HCT116 (cell line): ENCODE data around the gene SPATA1. TPM values are rescaled to one million over a fixed set of nuclear protein-coding genes. Genes with fewer than 3 reads are reported as not detected.
"Not testable (repeated sequence)": the region's sequence is repeated elsewhere in the genome, so short reads cannot be mapped to it uniquely, and the experiment has no call there.

Experiments
- ATAC-seq: fragments of 200-7000 bp; cut with Tn5 transposase; 2 replicates; pipeline ENCODE4 v1.9.1; 2020; ENCODE audit warnings: mild to moderate bottlenecking, moderate library complexity
- BruUV-seq: library from RNA; stranded (reverse); fragments of 400-500 nt; replicated peaks from 2 replicates; lab custom pipeline; 2021; lab: Mats Ljungman, UMichigan
- CTCF ChIA-PET: fragments of 300-600 bp; sonication (Branson Sonifier 250); formaldehyde crosslinking; loops from one replicate; lab custom pipeline; 2021; ENCODE audit warnings: antibody characterized with exemption; lab: Charles Lee
- POLR2A ChIA-PET: fragments of 300-600, 350-600 bp; sonication (Branson Sonifier 250); formaldehyde crosslinking; loops from one replicate; lab custom pipeline; 2021; ENCODE audit warnings: antibody characterized with exemption; lab: Charles Lee
- RAD21 ChIA-PET, 2 experiments: fragments of 300-600 bp; sonication (Branson Sonifier 250); formaldehyde crosslinking; loops; one replicate each; lab custom pipeline; 2023; ENCODE audit warnings: low total read pairs in 2 of 2; ENCODE audit not compliant: uncharacterized antibody in 2 of 2, unreplicated experiment in 2 of 2, low non-redundant PET in 1 of 2; lab: Charles Lee
- DNase-seq: peaks from one replicate; pipeline ENCODE4 v3.0.0-alpha.2; 2010; ENCODE audit warnings: low read depth, low spot score
- H2AFZ ChIP-seq: fragments of 200-600 bp; shearing (Covaris generic), sonication (generic); 2 replicates; pipeline ENCODE4 v1.6.1; 2017; ENCODE audit warnings: low read depth, mixed run types, mixed read lengths, antibody characterized with exemption, low read length; ENCODE audit not compliant: poor library complexity, severe bottlenecking
- H3K27ac ChIP-seq: 2 replicates; pipeline ENCODE4 v1.5.1; 2012; ENCODE audit warnings: low read depth, low read length
- H3K27me3 ChIP-seq: fragments of 200-600 bp; sonication (generic); 2 replicates; pipeline ENCODE4 v1.6.1; 2016; ENCODE audit warnings: mixed run types, low read length, mixed read lengths; ENCODE audit not compliant: insufficient read depth
- H3K36me3 ChIP-seq, 2 experiments: fragments of 200-500 bp in 1 of 2; fragments of 200-600 bp in 1 of 2; sonication (Bioruptor generic) in 1 of 2; sonication (generic) in 1 of 2; 2 replicates each; pipeline versions ENCODE4 v1.5.1 to v1.6.1; 2014 to 2016; ENCODE audit warnings: low read length in 2 of 2, inconsistent platforms in 1 of 2, mixed read lengths in 1 of 2, mixed run types in 1 of 2; ENCODE audit not compliant: insufficient read depth in 2 of 2, control insufficient read depth in 1 of 2
- H3K4me1 ChIP-seq, 2 experiments: fragments of 200-600 bp in 1 of 2; sonication (generic) in 1 of 2; 2 replicates each; pipeline versions ENCODE4 v1.5.1 to v1.6.1; 2012 to 2017; ENCODE audit warnings: low read length in 2 of 2, inconsistent platforms in 1 of 2, mild to moderate bottlenecking in 1 of 2, mixed read lengths in 1 of 2, mixed run types in 1 of 2, moderate library complexity in 1 of 2; ENCODE audit not compliant: insufficient read depth in 2 of 2, control insufficient read depth in 1 of 2
- H3K4me2 ChIP-seq: fragments of 200-600 bp; sonication (generic); 2 replicates; pipeline ENCODE4 v1.6.1; 2017; ENCODE audit warnings: mixed run types, low read length, mixed read lengths
- H3K4me3 ChIP-seq, 2 experiments: fragments of 200-600 bp in 1 of 2; sonication (generic) in 1 of 2; replicated peaks in 1 of 2; 2 replicates each; pipeline ENCODE4 v1.5.1; 2011 to 2016; ENCODE audit warnings: low read length in 2 of 2, control low read depth in 1 of 2, low read depth in 1 of 2, mild to moderate bottlenecking in 1 of 2, mixed read lengths in 1 of 2, mixed run types in 1 of 2
- H3K79me2 ChIP-seq: fragments of 200-600 bp; sonication (generic); 2 replicates; pipeline ENCODE4 v1.6.1; 2017; ENCODE audit warnings: mild to moderate bottlenecking, mixed run types, low read length, moderate library complexity, mixed read lengths; ENCODE audit not compliant: insufficient read depth
- H3K9ac ChIP-seq: fragments of 200-600 bp; sonication (generic); 2 replicates; pipeline ENCODE4 v1.6.1; 2016; ENCODE audit warnings: low read length, mixed read lengths
- H3K9me2 ChIP-seq: fragments of 200-600 bp; sonication (generic), shearing (Covaris generic); 2 replicates; pipeline ENCODE4 v1.6.1; 2017; ENCODE audit warnings: mixed run types, mild to moderate bottlenecking, moderate library complexity; ENCODE audit not compliant: insufficient read depth
- H3K9me3 ChIP-seq, 2 experiments: fragments of 200-500 bp in 1 of 2; fragments of 200-600 bp in 1 of 2; sonication (Bioruptor generic) in 1 of 2; sonication (generic) in 1 of 2; 2 replicates each; pipeline ENCODE4 v1.6.1; 2014 to 2017; ENCODE audit warnings: low read length in 2 of 2, mixed read lengths in 2 of 2, inconsistent platforms in 1 of 2, low read depth in 1 of 2, mild to moderate bottlenecking in 1 of 2, mixed run types in 1 of 2, moderate library complexity in 1 of 2; ENCODE audit not compliant: control insufficient read depth in 1 of 2, insufficient read depth in 1 of 2
- H4K20me1 ChIP-seq: fragments of 200-600 bp; sonication (generic), shearing (Covaris generic); 2 replicates; pipeline ENCODE4 v1.6.1; 2017; ENCODE audit warnings: mixed run types, mild to moderate bottlenecking, moderate library complexity; ENCODE audit not compliant: insufficient read depth
- CBX3 ChIP-seq: IDR thresholded peaks from 2 replicates; pipeline ENCODE4 v1.6.1; 2012; ENCODE audit warnings: low read depth
- EZH2 ChIP-seq: fragments of 200-600 bp; sonication (generic); IDR thresholded peaks from 2 replicates; pipeline ENCODE4 v1.6.1; 2017; ENCODE audit warnings: antibody characterized with exemption, mixed run types
- EZH2phosphoT487 ChIP-seq: fragments of 200-600 bp; IDR thresholded peaks from 2 replicates; pipeline ENCODE4 v1.6.1; 2018; ENCODE audit warnings: antibody characterized with exemption, borderline replicate concordance
- POLR2A ChIP-seq: IDR thresholded peaks from 2 replicates; pipeline ENCODE4 v1.7.0; 2011; ENCODE audit warnings: borderline replicate concordance; ENCODE audit not compliant: insufficient read depth, insufficient read length; ENCODE audit errors: extremely low read depth
- RAD21 ChIP-seq: IDR thresholded peaks from 2 replicates; pipeline ENCODE4 v1.6.1; 2012; ENCODE audit warnings: low read depth, mild to moderate bottlenecking
- SIN3A ChIP-seq: IDR thresholded peaks from 2 replicates; pipeline ENCODE4 v1.6.1; 2012; ENCODE audit warnings: low read depth
- SRF ChIP-seq: IDR thresholded peaks from 2 replicates; pipeline ENCODE4 v1.6.1; 2012; ENCODE audit warnings: low read depth
- TCF7L2 ChIP-seq: IDR thresholded peaks from 2 replicates; pipeline ENCODE4 v1.7.0; 2011; ENCODE audit warnings: borderline replicate concordance, inconsistent platforms; ENCODE audit not compliant: insufficient read depth, insufficient read length; ENCODE audit errors: extremely low read depth
- ZFX ChIP-seq: fragments of 450-650 bp; IDR thresholded peaks from 2 replicates; pipeline ENCODE4 v1.6.1; 2017
- intact Hi-C: fragments of 100-400 bp; cut with micrococcal nuclease; formaldehyde crosslinking; loops from 2 replicates; pipeline ENCODE4 v1.10.0; 2022
- total RNA-seq: library from RNA; stranded (reverse); gene quantifications from one replicate; pipeline ENCODE4 v1.2.1, GENCODE V29; 2021; ENCODE audit not compliant: unreplicated experiment
- TF ChIP-seq, protein P1 (sequence below): IDR thresholded peaks from 2 replicates; pipeline ENCODE4 v1.6.1; 2012
- TF ChIP-seq, protein P2 (sequence below): IDR thresholded peaks from 2 replicates; pipeline ENCODE4 v1.6.1; 2012
- TF ChIP-seq, protein P3 (sequence below): IDR thresholded peaks from 2 replicates; pipeline ENCODE4 v1.6.1; 2011; ENCODE audit warnings: mild to moderate bottlenecking, low read length, moderate library complexity; ENCODE audit not compliant: insufficient replicate concordance; ENCODE audit errors: extremely low read depth
- TF ChIP-seq, protein P4 (sequence below), 3 experiments: fragments of 200-600 bp in 1 of 3; sonication (generic) in 1 of 3; IDR thresholded peaks in 2 of 3; conservative IDR thresholded peaks in 1 of 3; 2 replicates each; pipeline ENCODE4 v1.5.1; 2012 to 2017; ENCODE audit warnings: low read depth in 2 of 3, low read length in 2 of 3, antibody characterized with exemption in 1 of 3, borderline replicate concordance in 1 of 3, control low read depth in 1 of 3, mild to moderate bottlenecking in 1 of 3, mixed read lengths in 1 of 3, mixed run types in 1 of 3, moderate library complexity in 1 of 3; ENCODE audit not compliant: insufficient read depth in 1 of 3

Gene SPATA1
- total RNA-seq, 1 experiment from 2014 or later: 3.1 TPM

DNA sequence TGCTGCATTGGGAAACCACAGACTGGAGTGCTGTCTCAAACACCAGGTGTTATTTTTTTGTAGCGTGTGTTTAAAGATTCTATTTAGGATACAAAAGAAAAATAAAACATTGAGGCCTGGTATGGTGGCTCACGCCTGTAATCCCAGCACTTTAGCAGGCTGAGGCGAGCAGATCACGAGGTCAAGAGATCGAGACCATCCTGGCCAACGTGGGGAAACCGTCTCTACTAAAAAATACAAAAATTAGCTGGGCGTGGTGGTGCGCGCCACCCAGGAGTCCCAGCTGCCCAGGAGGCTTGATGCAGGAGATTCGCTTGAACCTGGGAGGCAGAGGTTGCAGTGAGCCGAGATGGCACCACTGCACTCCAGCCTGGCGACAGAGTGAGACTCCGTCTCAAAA lies 1.7 kb downstream of the SPATA1 start:
- POLR2A ChIA-PET: interaction anchor here (2.3 kb wide), 1 partner anchor 26 kb away, joined by 6 read pairs; no protein-coding TSS in a partner anchor
- not testable (repeated sequence) for H4K20me1 ChIP-seq
- peak overlapping the region; percentile 83; the same call in 1 of the 2 replicates for H3K27ac ChIP-seq

DNA sequence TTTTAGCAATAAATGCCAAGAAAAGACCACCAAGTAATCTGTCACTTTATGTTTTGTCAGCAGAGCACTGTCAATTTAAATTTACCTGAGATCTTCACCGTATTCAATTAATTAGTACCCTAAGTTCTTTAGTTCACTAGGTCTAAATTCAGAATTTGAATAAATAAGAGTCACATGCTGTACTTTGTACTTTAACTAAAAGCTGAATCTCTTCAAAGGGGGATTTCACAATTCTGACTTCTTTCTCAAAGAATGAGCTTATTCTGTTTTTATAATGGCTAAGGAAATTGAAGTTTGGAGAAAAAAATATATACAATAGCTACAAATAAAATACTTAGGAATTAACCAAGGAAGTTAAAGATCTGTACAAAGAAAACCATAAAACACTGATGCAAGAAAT lies 2.3 kb downstream of the SPATA1 start:
- Histone ChIP-seq H3K9me3 (peaks cover 0 to 9% of the 10 kb centered on the region in 2 experiments; a peak in 2 of 4 replicates), H3K27me3 (no peaks in the 10 kb centered on the region), H4K20me1 (0 out of 2 replicates have a peak, but pooled peaks cover 8% of the 10 kb centered on the region), H3K79me2 (peaks cover 36% of the 10 kb centered on the region), H3K36me3 (peaks cover 0 to 1% of the 10 kb centered on the region in 2 experiments; a peak in 1 of 4 replicates), H3K27ac (no peak overlapping the region), H3K4me1 (peaks cover 18 to 24% of the 10 kb centered on the region in 2 experiments), H3K4me3 (no peak overlapping the region), H3K9me2 (no peaks in the 10 kb centered on the region), H3K9ac (no peak overlapping the region), H3K4me2 (no peak overlapping the region), H2AFZ (no peak overlapping the region)
- ChIA-PET CTCF (no interaction called here), RAD21 (no interaction called here), POLR2A (no interaction called here)
- ATAC-seq (no peak), DNase-seq (no peak)
- no TSS peak for BruUV-seq
- TF ChIP-seq CBX3 (no peak), POLR2A (no peak), TCF7L2 (no peak), ZFX (no peak), SIN3A (no peak), RAD21 (no peak), SRF (no peak), EZH2 (no peak), EZH2phosphoT487 (no peak)
- TF ChIP-seq, protein P1, sequence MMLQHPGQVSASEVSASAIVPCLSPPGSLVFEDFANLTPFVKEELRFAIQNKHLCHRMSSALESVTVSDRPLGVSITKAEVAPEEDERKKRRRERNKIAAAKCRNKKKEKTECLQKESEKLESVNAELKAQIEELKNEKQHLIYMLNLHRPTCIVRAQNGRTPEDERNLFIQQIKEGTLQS: no peak
- TF ChIP-seq, protein P2, sequence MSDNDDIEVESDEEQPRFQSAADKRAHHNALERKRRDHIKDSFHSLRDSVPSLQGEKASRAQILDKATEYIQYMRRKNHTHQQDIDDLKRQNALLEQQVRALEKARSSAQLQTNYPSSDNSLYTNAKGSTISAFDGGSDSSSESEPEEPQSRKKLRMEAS: no peak
- TF ChIP-seq, protein P3, sequence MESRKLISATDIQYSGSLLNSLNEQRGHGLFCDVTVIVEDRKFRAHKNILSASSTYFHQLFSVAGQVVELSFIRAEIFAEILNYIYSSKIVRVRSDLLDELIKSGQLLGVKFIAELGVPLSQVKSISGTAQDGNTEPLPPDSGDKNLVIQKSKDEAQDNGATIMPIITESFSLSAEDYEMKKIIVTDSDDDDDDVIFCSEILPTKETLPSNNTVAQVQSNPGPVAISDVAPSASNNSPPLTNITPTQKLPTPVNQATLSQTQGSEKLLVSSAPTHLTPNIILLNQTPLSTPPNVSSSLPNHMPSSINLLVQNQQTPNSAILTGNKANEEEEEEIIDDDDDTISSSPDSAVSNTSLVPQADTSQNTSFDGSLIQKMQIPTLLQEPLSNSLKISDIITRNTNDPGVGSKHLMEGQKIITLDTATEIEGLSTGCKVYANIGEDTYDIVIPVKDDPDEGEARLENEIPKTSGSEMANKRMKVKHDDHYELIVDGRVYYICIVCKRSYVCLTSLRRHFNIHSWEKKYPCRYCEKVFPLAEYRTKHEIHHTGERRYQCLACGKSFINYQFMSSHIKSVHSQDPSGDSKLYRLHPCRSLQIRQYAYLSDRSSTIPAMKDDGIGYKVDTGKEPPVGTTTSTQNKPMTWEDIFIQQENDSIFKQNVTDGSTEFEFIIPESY: no peak
- TF ChIP-seq, protein P4, sequence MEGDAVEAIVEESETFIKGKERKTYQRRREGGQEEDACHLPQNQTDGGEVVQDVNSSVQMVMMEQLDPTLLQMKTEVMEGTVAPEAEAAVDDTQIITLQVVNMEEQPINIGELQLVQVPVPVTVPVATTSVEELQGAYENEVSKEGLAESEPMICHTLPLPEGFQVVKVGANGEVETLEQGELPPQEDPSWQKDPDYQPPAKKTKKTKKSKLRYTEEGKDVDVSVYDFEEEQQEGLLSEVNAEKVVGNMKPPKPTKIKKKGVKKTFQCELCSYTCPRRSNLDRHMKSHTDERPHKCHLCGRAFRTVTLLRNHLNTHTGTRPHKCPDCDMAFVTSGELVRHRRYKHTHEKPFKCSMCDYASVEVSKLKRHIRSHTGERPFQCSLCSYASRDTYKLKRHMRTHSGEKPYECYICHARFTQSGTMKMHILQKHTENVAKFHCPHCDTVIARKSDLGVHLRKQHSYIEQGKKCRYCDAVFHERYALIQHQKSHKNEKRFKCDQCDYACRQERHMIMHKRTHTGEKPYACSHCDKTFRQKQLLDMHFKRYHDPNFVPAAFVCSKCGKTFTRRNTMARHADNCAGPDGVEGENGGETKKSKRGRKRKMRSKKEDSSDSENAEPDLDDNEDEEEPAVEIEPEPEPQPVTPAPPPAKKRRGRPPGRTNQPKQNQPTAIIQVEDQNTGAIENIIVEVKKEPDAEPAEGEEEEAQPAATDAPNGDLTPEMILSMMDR (IDR thresholded peaks at IDR 0.05 in 2 of 3, conservative IDR thresholded peaks at IDR 0.05 in 1 of 3; ENCODE audit: borderline replicate concordance in 1 of 3, insufficient read depth in 1 of 3, low read depth in 2 of 3, low read length in 2 of 3): no peak
- intact Hi-C loops: loop anchor here (5.0 to 10.0 kb wide), 3 partner anchors 96 to 366 kb away; partner anchors contain the start of gene PRKACB

More for the DNA sequence above, 1.7 kb downstream of the SPATA1 start:
- H3K9me2 ChIP-seq, H2AFZ ChIP-seq, BruUV-seq, H3K27me3 ChIP-seq, H3K9ac ChIP-seq, H3K36me3 ChIP-seq, CTCF ChIA-PET, H3K9me3 ChIP-seq, ATAC-seq, DNase-seq, RAD21 ChIA-PET: not testable (repeated sequence)
- H3K79me2 ChIP-seq: peaks cover 42% of the 10 kb centered on the region
- H3K4me1 ChIP-seq: peaks cover 21 to 30% of the 10 kb centered on the region in 2 experiments
- intact Hi-C loops: loop anchor here (2.0 to 10.0 kb wide), 4 partner anchors 67 to 366 kb away; partner anchors contain the start of genes CTBS and PRKACB
- H3K4me2 ChIP-seq: peak overlapping the region; percentile 82; the same call in 1 of the 2 replicates
- peak overlapping the region in 1 of 2 experiments; percentile 85; a peak in 1 of 4 replicates for H3K4me3 ChIP-seq
